Sigmoid colon (tissue), 7 donors: ENCODE data around the gene CACNA2D3. TPM values are rescaled to one million over a fixed set of nuclear protein-coding genes. Genes with fewer than 3 reads are reported as not detected.

Experiments
- DNase-seq: peaks from one replicate; pipeline ENCODE4 v3.0.0-alpha.2; 2019
- H3K27ac ChIP-seq, 4 donors: fragments of 200-600 bp; sonication (generic); one replicate each; pipeline ENCODE4 v1.5.1; 2016 to 2019; ENCODE audit warnings: mild to moderate bottlenecking in 1 of 4
- H3K27me3 ChIP-seq, 3 donors: fragments of 200-600 bp; sonication (generic); one replicate each; pipeline ENCODE4 v1.5.1; 2019; ENCODE audit warnings: mild to moderate bottlenecking in 1 of 3
- H3K36me3 ChIP-seq, 4 donors: fragments of 200-600 bp; sonication (generic); one replicate each; pipeline ENCODE4 v1.5.1; 2016 to 2019
- H3K4me1 ChIP-seq, 4 donors: fragments of 200-600 bp; sonication (generic); one replicate each; pipeline ENCODE4 v1.5.1; 2017 to 2019
- H3K4me3 ChIP-seq, 4 donors: fragments of 200-600 bp; sonication (generic); one replicate each; pipeline ENCODE4 v1.5.1; 2017 to 2019; ENCODE audit warnings: mild to moderate bottlenecking in 2 of 4, moderate library complexity in 1 of 4
- H3K9me3 ChIP-seq, 4 donors: fragments of 200-600 bp in 3 of 4; sonication (generic) in 3 of 4; one replicate each; pipeline versions ENCODE4 v1.5.1 to v1.6.1; 2013 to 2019
- CTCF ChIP-seq, 4 experiments: fragments of 450-650 bp in 3 of 4; fragments of 200-600 bp in 1 of 4; IDR thresholded peaks; one replicate each; pipeline ENCODE4 v1.5.1; 2016 to 2019; ENCODE audit warnings: antibody characterized with exemption in 4 of 4, mild to moderate bottlenecking in 3 of 4, moderate library complexity in 2 of 4
- EP300 ChIP-seq, 4 donors: sonication (generic); formaldehyde crosslinking; IDR thresholded peaks; one replicate each; pipeline ENCODE4 v1.6.1; 2017; ENCODE audit warnings: antibody characterized with exemption in 4 of 4
- POLR2A ChIP-seq, 2 donors: fragments of 450-650 bp; IDR thresholded peaks; one replicate each; pipeline ENCODE4 v1.6.1; 2016; ENCODE audit warnings: antibody characterized with exemption in 2 of 2, mild to moderate bottlenecking in 2 of 2, moderate library complexity in 2 of 2
- POLR2AphosphoS5 ChIP-seq, 4 donors: sonication (generic); formaldehyde crosslinking; IDR thresholded peaks; one replicate each; pipeline ENCODE4 v1.6.1; 2017; ENCODE audit warnings: antibody characterized with exemption in 4 of 4
- WGBS, 2 donors: extraction: QIAGEN DNeasy Blood & Tissue Kit; methylation state at CpG; one replicate each; pipeline ENCODE4 v1.1.7; 2013; 5-methylcytosine and 5-hydroxymethylcytosine counted together
- intact Hi-C: fragments of 100-400 bp; cut with DNase I; formaldehyde crosslinking; loops from one replicate; pipeline ENCODE4 v1.15.1; 2023
- polyA plus RNA-seq, 3 donors: library from polyadenylated mRNA; stranded (reverse); fragments of 200-250 nt; gene quantifications; one replicate each; pipeline ENCODE4 v1.2.3, GENCODE V29; 2013
- total RNA-seq, 4 donors: library from RNA; depleted of rRNA; stranded (reverse); fragments of >200 nt; gene quantifications; one replicate each; pipeline ENCODE4 v1.1.0, GENCODE V29; 2016
- donor health status: healthy with polysubstance abuse.
- donor health status: Bipolar disorder and iron deficiency.
- donor health status: healthy.

CACNA2D3 gene
- total and polyA plus RNA-seq, 7 donors, result 0.32 to 10.2 (median 4.8) TPM; not detected in 1

- peaks cover 0 to 12% (median 3%) of the 10 kb centered on the region in 4 donors for H3K4me1 ChIP-seq
- H3K36me3 ChIP-seq, result no peaks in the 10 kb centered on the region
- H3K4me3 ChIP-seq, result no peak overlapping the region
- intact Hi-C loops, result no loop called here
- H3K9me3 ChIP-seq, result no peaks in the 10 kb centered on the region
- 87 to 90% methylated on average over 5 of the region's 5 CpGs for WGBS, 2 donors
- DNase-seq, result no peak
- H3K27ac ChIP-seq, result no peak overlapping the region
- TF ChIP-seq POLR2A (IDR thresholded peaks at IDR 0.05) (no peak), POLR2AphosphoS5 (IDR thresholded peaks at IDR 0.05) (no peak), CTCF (IDR thresholded peaks at IDR 0.05) (no peak), EP300 (IDR thresholded peaks at IDR 0.05) (no peak)
- no peaks in the 10 kb centered on the region for H3K27me3 ChIP-seq
These were observed 697.6 kb downstream of the CACNA2D3 start for GRCh38 chr3:54819946-54820345.

DNA sequence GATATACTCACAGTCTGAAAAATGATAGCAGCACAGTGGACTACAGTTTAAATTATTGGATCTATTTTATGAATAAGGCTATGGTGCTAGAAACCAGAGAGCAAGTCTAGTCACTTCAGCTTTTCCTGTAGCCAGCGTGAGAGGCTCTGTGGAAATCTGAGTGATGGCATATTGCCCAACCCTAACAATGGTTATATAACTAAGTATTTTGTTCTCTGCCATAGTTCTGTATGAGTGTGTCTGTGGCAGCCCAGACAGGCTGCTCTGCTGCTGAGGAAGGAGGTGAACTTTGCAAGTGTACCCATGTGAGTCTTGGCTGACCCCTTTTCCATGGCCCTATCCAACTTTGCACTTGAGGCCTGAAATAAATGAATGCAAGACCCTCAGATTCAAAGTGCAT is 699.9 kb downstream of the CACNA2D3 start:
- no peaks in the 10 kb centered on the region for H3K27me3 ChIP-seq
- DNase-seq, result no peak
- H3K27ac ChIP-seq, result peak overlapping the region in 2 of 4 donors; percentile 50 to 62
- TF ChIP-seq EP300 (IDR thresholded peaks at IDR 0.05) (no peak), CTCF (IDR thresholded peaks at IDR 0.05) (no peak), POLR2AphosphoS5 (IDR thresholded peaks at IDR 0.05) (no peak), POLR2A (IDR thresholded peaks at IDR 0.05) (no peak)
- H3K9me3 ChIP-seq, result no peaks in the 10 kb centered on the region
- H3K36me3 ChIP-seq, result no peaks in the 10 kb centered on the region
- no peak overlapping the region for H3K4me3 ChIP-seq
- H3K4me1 ChIP-seq, result peaks cover 0 to 18% (median 3%) of the 10 kb centered on the region in 4 donors
- intact Hi-C loops, result no loop called here
- WGBS, 2 donors, result 3 to 10% methylated on average over 1 of the region's 1 CpG

DNA sequence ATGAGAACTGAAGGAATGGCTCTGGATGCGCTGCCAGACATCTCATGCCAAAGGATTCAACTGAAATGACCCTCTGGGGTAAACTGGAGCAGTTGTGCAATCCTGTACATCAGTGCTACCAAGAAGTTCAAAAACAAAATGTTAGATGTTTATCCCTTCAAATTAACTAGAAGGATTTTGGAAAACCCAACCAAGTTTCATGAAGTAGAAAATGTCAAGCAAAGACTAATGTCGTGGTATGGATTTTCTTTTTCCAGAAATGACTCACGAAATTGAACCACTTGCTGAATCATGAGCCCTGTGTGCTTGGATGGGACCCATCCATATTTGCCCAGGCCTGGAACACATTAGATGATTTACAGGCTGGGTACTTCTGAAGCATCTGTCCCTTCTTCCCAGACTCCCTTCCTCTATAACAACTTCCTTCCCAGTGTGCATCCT is 703.9 kb downstream of the CACNA2D3 start:
- intact Hi-C loops, result no loop called here
- Histone ChIP-seq H3K4me1 (peaks cover 0 to 22% (median 3%) of the 10 kb centered on the region in 4 donors), H3K27ac (peak overlapping the region in 1 of 4 donors; percentile 10), H3K4me3 (no peak overlapping the region), H3K27me3 (no peaks in the 10 kb centered on the region), H3K36me3 (no peaks in the 10 kb centered on the region), H3K9me3 (peaks cover 0 to 5% (median 1%) of the 10 kb centered on the region in 4 donors)
- no peak for DNase-seq
- TF ChIP-seq CTCF (IDR thresholded peaks at IDR 0.05) (no peak), EP300 (IDR thresholded peaks at IDR 0.05) (no peak), POLR2A (IDR thresholded peaks at IDR 0.05) (no peak), POLR2AphosphoS5 (IDR thresholded peaks at IDR 0.05) (peak in 1 of 4 donors; percentile 21)
- WGBS, 2 donors, result 74 to 82% methylated on average over 3 of the region's 3 CpGs

- peaks cover 0 to 5% (median 1%) of the 10 kb centered on the region in 4 donors for H3K9me3 ChIP-seq
- H3K4me3 ChIP-seq, result no peak overlapping the region
- WGBS, 2 donors, result 68 to 72% methylated on average over 9 of the region's 9 CpGs
- TF ChIP-seq EP300 (IDR thresholded peaks at IDR 0.05) (no peak), POLR2AphosphoS5 (IDR thresholded peaks at IDR 0.05) (no peak), CTCF (IDR thresholded peaks at IDR 0.05) (no peak), POLR2A (IDR thresholded peaks at IDR 0.05) (no peak)
- no peak for DNase-seq
- no peaks in the 10 kb centered on the region for H3K27me3 ChIP-seq
- no peaks in the 10 kb centered on the region for H3K36me3 ChIP-seq
- no peak overlapping the region for H3K27ac ChIP-seq
- intact Hi-C loops, result no loop called here
- H3K4me1 ChIP-seq, result peaks cover 0 to 16% (median 3%) of the 10 kb centered on the region in 4 donors
These were observed 704.8 kb downstream of the CACNA2D3 start for GRCh38 chr3:54827056-54827687.
